GM18861 (cell line): ENCODE results near the gene CD37.
"Not testable (repeated sequence)": the region's sequence is repeated elsewhere in the genome, so short reads cannot be mapped to it uniquely, and the experiment has no call there.

Experiments
- ATAC-seq: cut with Tn5 transposase; IDR thresholded peaks from one replicate; pipeline ENCODE4 v1.9.1; 2021; ENCODE audit not compliant: unreplicated experiment

The CD37 gene

GRCh38 chr19:49373174-49373573 lies 38.0 kb downstream of the CD37 start:
- ATAC-seq = not testable (repeated sequence)

DNA sequence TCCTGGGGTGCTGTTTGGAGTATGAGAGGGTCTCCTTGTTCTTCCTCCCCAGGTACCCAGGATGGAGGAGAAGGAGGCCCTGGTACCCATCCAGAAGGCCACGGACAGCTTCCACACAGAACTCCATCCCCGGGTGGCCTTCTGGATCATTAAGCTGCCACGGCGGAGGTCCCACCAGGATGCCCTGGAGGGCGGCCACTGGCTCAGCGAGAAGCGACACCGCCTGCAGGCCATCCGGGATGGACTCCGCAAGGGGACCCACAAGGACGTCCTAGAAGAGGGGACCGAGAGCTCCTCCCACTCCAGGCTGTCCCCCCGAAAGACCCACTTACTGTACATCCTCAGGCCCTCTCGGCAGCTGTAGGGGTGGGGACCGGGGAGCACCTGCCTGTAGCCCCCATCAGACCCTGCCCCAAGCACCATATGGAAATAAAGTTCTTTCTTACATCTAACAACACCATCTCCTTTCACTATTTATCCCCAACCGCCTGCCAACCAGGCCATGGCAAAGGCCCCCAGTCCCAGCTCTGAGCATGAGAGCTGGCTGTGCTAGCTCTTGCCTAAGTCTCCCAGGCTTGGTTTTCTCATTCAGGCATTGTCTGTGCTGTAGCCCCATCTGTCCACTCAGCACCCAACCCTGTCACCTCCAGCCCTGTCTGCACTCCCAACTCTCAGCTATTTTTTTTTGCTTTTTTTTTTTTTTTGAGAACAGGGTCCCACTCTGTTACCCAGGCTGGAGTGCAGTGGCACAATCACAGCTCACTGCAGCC lies 39.6 kb downstream of the CD37 start:
- no peak for ATAC-seq

- ATAC-seq = no peak
Observed at GRCh38 chr19:49378512-49378911, 43.3 kb downstream of the CD37 start.

GRCh38 chr19:49380391-49380790 lies 45.2 kb downstream of the CD37 start:
- ATAC-seq = no peak

GRCh38 chr19:49382639-49383038 lies 47.4 kb downstream of the CD37 start:
- ATAC-seq = no peak

GRCh38 chr19:49383599-49383998 lies 48.4 kb downstream of the CD37 start:
- ATAC-seq = no peak

DNA sequence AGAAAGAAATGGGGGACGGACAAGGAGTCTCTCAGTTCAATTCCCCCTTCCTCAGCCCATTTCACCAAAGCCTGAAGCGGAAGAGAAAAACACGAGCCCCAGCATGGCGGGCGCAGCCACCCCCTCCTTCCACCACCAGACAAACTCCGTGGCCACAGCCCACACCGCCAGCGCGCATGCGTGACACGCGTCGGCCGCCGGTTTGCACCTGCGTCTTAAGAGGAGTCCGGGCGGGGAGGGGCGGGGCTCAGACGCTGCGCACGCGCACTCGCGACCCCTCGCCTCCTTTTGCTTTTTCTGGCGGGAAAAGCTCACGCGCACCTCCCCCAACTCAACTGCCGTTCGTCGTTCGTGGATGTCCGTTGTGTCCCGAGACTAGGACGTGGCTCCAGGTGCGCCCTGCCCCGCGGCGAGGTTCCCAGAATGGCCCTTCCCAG lies 52.7 kb downstream of the CD37 start, which contains the start of gene KASH5:
Gene KASH5, plus strand, starts transcription at position 314 of the 437 bp plus-strand sequence. CDS start 2,635 bp downstream, outside the sequence.
- peak; percentile 55 for ATAC-seq

GRCh38 chr19:49389406-49389805 lies 54.2 kb downstream of the CD37 start:
- ATAC-seq = no peak
